H7 (cell line): ENCODE data around the gene MKNK1. TPM values are rescaled to one million over a fixed set of nuclear protein-coding genes. Genes with fewer than 3 reads are reported as not detected.

Experiments used
- DNase-seq: peaks from one replicate; pipeline ENCODE4 v3.0.0; 2012
- H3K27me3 ChIP-seq: 2 replicates; pipeline ENCODE4 v1.6.0; 2011; ENCODE audit warnings: mild to moderate bottlenecking, low read length; ENCODE audit not compliant: control insufficient read depth, insufficient read depth
- H3K36me3 ChIP-seq: replicated peaks from 2 replicates; pipeline ENCODE4 v1.5.1; 2011; ENCODE audit warnings: low read length; ENCODE audit not compliant: control insufficient read depth, insufficient read depth
- H3K4me3 ChIP-seq: 2 replicates; pipeline ENCODE4 v1.5.1; 2011; ENCODE audit warnings: low read depth, mild to moderate bottlenecking, control low read depth, low read length, moderate library complexity; ENCODE audit not compliant: insufficient read depth
- total RNA-seq: library from RNA; depleted of rRNA; stranded (reverse); fragments of >200 nt; shearing (Covaris generic); gene quantifications from 2 replicates; pipeline ENCODE4 v1.2.3, GENCODE V29; 2014; rRNA removed

Gene MKNK1
- total RNA-seq, 1 experiment from 2014 or later: 34.7 TPM

- H3K36me3 ChIP-seq: no peaks in the 10 kb centered on the region
- H3K27me3 ChIP-seq: peaks cover 6% of the 10 kb centered on the region; the same call in 1 of the 2 replicates
- no peak overlapping the region for H3K4me3 ChIP-seq
- DNase-seq: no peak
Observed at GRCh38 chr1:46513536-46513935, 90.5 kb downstream of the MKNK1 start.

- no peak for DNase-seq
- Histone ChIP-seq H3K36me3 (no peaks in the 10 kb centered on the region), H3K4me3 (no peak overlapping the region), H3K27me3 (peaks cover 6% of the 10 kb centered on the region; the same call in 1 of the 2 replicates)
Observed at GRCh38 chr1:46512792-46513190, 91.3 kb downstream of the MKNK1 start.

DNA sequence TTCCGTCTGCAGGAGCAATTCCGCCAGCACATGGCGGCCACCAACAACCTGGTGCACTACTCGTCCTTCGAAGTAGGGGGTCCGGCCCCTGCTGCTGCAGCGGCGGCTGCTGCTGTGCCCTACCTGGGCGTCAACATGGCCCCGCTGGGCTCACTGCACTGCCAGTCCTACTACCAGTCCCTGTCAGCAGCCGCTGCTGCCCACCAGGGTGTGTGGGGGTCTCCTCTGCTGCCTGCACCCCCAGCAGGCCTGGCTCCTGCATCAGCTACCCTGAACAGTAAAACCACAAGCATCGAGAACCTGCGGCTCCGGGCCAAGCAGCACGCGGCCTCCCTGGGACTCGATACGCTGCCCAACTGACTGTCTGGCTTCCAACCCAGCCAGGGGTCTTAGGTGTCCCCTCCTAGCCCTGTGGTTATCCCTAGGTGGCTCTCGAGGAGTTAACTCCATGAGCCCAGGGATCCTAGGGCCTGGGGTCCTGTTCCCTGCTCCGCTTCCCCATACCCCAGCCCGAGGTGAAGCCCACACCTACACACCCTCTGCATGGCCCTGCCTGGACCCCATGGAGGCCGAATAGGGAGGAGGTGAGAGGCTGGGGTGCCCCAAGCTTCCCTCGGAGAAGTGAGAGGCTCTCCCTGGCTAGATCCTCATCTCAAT, 91.8 kb downstream of the MKNK1 start:
- Histone ChIP-seq H3K4me3 (no peak overlapping the region), H3K36me3 (no peaks in the 10 kb centered on the region), H3K27me3 (peaks cover 6% of the 10 kb centered on the region; the same call in 1 of the 2 replicates)
- peak; percentile 70 for DNase-seq

DNA sequence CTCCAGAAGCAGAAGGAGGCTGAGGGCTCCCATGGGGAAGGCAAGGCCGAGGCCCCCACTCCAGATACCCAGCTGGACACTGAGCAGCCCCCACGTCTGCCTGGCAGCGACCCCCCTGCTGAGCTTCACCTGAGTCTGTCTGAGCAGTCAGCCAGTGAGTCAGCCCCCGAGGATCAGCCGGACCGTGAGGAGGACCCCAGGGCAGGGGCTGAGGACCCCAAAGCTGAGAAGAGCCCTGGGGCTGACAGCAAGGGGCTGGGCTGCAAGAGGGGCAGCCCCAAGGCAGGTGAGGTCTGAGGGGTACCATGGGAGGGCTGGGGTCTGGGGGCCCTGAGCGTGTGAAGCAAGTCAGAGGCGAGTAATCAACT, 93.1 kb downstream of the MKNK1 start:
- no peaks in the 10 kb centered on the region for H3K36me3 ChIP-seq
- no peak for DNase-seq
- H3K27me3 ChIP-seq: peaks cover 3% of the 10 kb centered on the region; the same call in 1 of the 2 replicates
- H3K4me3 ChIP-seq: no peak overlapping the region

DNA sequence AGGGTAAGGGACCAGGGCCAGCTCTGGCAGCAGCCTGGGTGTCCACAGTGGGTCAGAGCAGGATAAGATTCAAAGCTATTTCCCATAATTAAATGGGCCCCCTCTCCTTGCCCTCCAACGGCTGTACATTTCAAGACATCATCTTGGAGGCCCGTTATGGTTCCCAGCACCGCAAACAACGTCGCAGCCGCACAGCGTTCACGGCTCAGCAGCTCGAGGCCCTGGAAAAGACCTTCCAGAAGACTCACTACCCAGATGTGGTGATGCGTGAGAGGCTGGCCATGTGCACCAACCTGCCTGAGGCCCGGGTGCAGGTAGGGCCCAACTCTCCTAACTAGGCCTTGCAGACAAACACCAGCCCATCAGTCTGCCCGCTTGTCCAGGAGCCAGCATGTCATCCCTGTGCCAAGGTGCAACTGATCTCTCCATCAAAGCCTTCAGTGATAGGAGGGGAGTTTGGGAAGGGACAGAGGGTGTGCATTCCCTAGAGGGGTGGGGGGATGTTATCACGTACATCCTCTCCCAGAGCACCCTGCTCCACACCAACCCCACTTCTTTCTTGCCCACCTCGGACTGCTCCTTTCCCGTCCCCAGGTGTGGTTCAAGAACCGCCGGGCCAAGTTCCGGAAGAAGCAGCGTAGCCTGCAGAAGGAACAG, 93.6 kb downstream of the MKNK1 start:
- no peak for DNase-seq
- Histone ChIP-seq H3K4me3 (no peak overlapping the region), H3K36me3 (no peaks in the 10 kb centered on the region), H3K27me3 (peaks cover under 1% of the 10 kb centered on the region; the same call in 1 of the 2 replicates)

GRCh38 chr1:46508757-46509156, 95.3 kb downstream of the MKNK1 start:
- H3K4me3 ChIP-seq: no peak overlapping the region
- H3K36me3 ChIP-seq: no peaks in the 10 kb centered on the region
- H3K27me3 ChIP-seq: no peaks in the 10 kb centered on the region; the same call in 1 of the 2 replicates
- DNase-seq: peak; percentile 50

Other genes starting within 250 kb of the MKNK1 start
- 12.6 and 19.8 TPM in 2 replicates for gene FAAH, start 210.0 kb downstream of the MKNK1 start, total RNA-seq
- gene DMBX1, start 114.4 kb downstream of the MKNK1 start, total RNA-seq: 4.2 and 5.4 TPM in 2 replicates
- gene KNCN, start 52.6 kb downstream of the MKNK1 start, total RNA-seq: not detected in 2 replicates
- 1.3 and 3.4 TPM in 2 replicates for gene MOB3C, start 12.5 kb upstream of the MKNK1 start, total RNA-seq
- gene ATPAF1, start 64.1 kb upstream of the MKNK1 start, total RNA-seq: 105 and 112 TPM in 2 replicates
- not detected in 2 replicates for gene TEX38, start 67.6 kb upstream of the MKNK1 start, total RNA-seq
- gene EFCAB14, start 114.8 kb upstream of the MKNK1 start, total RNA-seq: 43.3 and 57.8 TPM in 2 replicates
- 0.37 TPM in 1 of 2 replicates, not detected in the other for gene CYP4B1, start 194.8 kb upstream of the MKNK1 start, total RNA-seq